ENCODE measurements around the gene MAN2C1.

The MAN2C1 gene

DNA sequence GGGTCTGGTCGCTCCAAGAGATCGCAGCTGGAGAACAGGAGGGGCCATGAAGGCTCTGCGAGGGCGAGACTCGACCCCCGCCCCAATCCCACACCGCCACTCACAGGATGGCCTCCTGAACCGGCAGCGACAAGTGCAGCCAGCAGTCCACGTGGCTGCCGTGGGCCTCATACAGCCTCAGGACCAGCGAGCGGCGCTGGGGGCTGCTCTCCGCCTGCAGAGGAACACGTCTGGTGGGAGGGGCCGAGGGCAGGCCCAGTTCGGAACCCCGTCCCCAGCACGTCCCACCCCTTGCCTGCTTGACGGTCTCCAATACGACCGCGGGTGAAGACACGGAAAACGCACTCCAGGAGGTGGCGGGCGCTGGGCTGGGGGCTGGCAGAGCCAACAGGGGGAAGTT, 12.4 kb downstream of the MAN2C1 start:
- no peak for TF ChIP-seq EZH2phosphoT487 (IDR thresholded peaks at IDR 0.05; ENCODE audit: low read length)
- TF ChIP-seq EZH2 (optimal IDR thresholded peaks at IDR 0.05; ENCODE audit: low read depth, low read length): no peak
- TF ChIP-seq, protein P1, sequence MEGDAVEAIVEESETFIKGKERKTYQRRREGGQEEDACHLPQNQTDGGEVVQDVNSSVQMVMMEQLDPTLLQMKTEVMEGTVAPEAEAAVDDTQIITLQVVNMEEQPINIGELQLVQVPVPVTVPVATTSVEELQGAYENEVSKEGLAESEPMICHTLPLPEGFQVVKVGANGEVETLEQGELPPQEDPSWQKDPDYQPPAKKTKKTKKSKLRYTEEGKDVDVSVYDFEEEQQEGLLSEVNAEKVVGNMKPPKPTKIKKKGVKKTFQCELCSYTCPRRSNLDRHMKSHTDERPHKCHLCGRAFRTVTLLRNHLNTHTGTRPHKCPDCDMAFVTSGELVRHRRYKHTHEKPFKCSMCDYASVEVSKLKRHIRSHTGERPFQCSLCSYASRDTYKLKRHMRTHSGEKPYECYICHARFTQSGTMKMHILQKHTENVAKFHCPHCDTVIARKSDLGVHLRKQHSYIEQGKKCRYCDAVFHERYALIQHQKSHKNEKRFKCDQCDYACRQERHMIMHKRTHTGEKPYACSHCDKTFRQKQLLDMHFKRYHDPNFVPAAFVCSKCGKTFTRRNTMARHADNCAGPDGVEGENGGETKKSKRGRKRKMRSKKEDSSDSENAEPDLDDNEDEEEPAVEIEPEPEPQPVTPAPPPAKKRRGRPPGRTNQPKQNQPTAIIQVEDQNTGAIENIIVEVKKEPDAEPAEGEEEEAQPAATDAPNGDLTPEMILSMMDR (IDR thresholded peaks at IDR 0.05; ENCODE audit: low read length): no peak
- no peaks in the 10 kb centered on the region for H3K9me3 ChIP-seq (replicated peaks; ENCODE audit: insufficient read depth, low read length)
- H2AFZ ChIP-seq (ENCODE audit: low read length): no peak overlapping the region
- H3K9me2 ChIP-seq (replicated peaks; ENCODE audit: insufficient read depth, low read length): no peaks in the 10 kb centered on the region
- H3K4me1 ChIP-seq (ENCODE audit: low read length): no peaks in the 10 kb centered on the region
- no peaks in the 10 kb centered on the region for H3K36me3 ChIP-seq (replicated peaks; ENCODE audit: insufficient read depth, low read length)
- no peak overlapping the region for H3K9ac ChIP-seq (ENCODE audit: low read length)
- H4K20me1 ChIP-seq (ENCODE audit: insufficient read depth, low read length): no peaks in the 10 kb centered on the region
- H3K4me2 ChIP-seq (ENCODE audit: low read depth, low read length): no peak overlapping the region
- H3K27ac ChIP-seq (ENCODE audit: low read length): no peak overlapping the region
- H3K27me3 ChIP-seq (replicated peaks; ENCODE audit: insufficient read depth, low read length): no peaks in the 10 kb centered on the region
- H3K79me2 ChIP-seq (ENCODE audit: low read length): no peaks in the 10 kb centered on the region
- DNase-seq: no peak
- H3F3A ChIP-seq (ENCODE audit: insufficient read depth, low read length): no peaks in the 10 kb centered on the region
- no peak overlapping the region for H3K4me3 ChIP-seq (ENCODE audit: low read length)

DNA sequence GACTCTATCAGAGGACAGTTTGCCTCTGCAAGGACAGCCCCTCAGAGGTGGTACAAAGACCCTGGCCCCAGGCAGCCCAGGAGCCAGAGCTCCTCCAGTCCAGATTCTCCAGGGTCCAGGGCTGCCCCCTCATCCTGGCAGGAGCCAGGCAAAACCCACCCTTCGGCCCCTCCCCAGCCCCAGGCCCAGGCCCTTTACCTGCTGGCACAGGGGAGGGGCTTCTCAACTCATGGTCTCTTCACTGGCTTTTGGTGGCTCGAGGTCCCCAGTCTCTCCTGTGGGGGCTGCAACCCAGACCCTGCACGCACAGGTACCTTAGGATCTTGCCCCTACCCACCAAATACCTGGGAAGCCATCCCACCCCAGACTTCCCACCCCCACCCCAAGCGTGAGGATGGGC, 13.0 kb downstream of the MAN2C1 start:
- Histone ChIP-seq H3K9me3 (replicated peaks; ENCODE audit: insufficient read depth, low read length) (no peaks in the 10 kb centered on the region), H3K9ac (ENCODE audit: low read length) (no peak overlapping the region), H4K20me1 (ENCODE audit: insufficient read depth, low read length) (no peaks in the 10 kb centered on the region), H3K27ac (ENCODE audit: low read length) (no peak overlapping the region), H3K4me2 (ENCODE audit: low read depth, low read length) (no peak overlapping the region), H3F3A (ENCODE audit: insufficient read depth, low read length) (no peaks in the 10 kb centered on the region), H3K27me3 (replicated peaks; ENCODE audit: insufficient read depth, low read length) (no peaks in the 10 kb centered on the region), H3K36me3 (replicated peaks; ENCODE audit: insufficient read depth, low read length) (no peaks in the 10 kb centered on the region), H3K79me2 (ENCODE audit: low read length) (no peaks in the 10 kb centered on the region), H3K9me2 (replicated peaks; ENCODE audit: insufficient read depth, low read length) (no peaks in the 10 kb centered on the region), H3K4me3 (ENCODE audit: low read length) (no peak overlapping the region), H2AFZ (ENCODE audit: low read length) (no peak overlapping the region), H3K4me1 (ENCODE audit: low read length) (no peaks in the 10 kb centered on the region)
- TF ChIP-seq, protein P1 (IDR thresholded peaks at IDR 0.05; ENCODE audit: low read length): no peak
- no peak for TF ChIP-seq EZH2phosphoT487 (IDR thresholded peaks at IDR 0.05; ENCODE audit: low read length)
- TF ChIP-seq EZH2 (optimal IDR thresholded peaks at IDR 0.05; ENCODE audit: low read depth, low read length): no peak
- no peak for DNase-seq

DNA sequence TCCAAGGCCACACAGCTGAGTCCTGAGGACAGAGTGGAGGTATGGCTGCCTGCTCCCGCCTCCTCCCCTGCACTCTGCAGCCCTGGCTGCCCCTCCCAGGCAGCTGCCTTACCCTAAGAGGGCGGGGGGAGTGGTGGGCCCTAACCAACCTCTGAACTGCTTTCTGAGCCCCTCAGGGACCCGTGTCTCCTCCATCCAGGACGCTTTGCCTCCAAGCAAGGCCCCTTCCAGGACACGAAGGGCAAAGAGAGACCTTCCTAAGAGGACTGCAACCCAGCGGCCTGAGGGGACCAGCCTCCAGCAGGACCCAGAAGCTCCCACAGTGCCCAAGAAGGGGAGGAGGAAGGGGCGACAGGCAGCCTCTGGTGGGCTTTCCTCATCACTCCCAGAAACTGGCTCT, 14.0 kb downstream of the MAN2C1 start:
- no peak for DNase-seq
- Histone ChIP-seq H3K4me3 (ENCODE audit: low read length) (no peak overlapping the region), H3K27me3 (replicated peaks; ENCODE audit: insufficient read depth, low read length) (no peaks in the 10 kb centered on the region), H2AFZ (ENCODE audit: low read length) (no peak overlapping the region), H3K9me2 (replicated peaks; ENCODE audit: insufficient read depth, low read length) (no peaks in the 10 kb centered on the region), H3K36me3 (replicated peaks; ENCODE audit: insufficient read depth, low read length) (no peaks in the 10 kb centered on the region), H3F3A (ENCODE audit: insufficient read depth, low read length) (no peaks in the 10 kb centered on the region), H3K9me3 (replicated peaks; ENCODE audit: insufficient read depth, low read length) (no peaks in the 10 kb centered on the region), H3K9ac (ENCODE audit: low read length) (no peak overlapping the region), H3K4me2 (ENCODE audit: low read depth, low read length) (no peak overlapping the region), H3K27ac (ENCODE audit: low read length) (no peak overlapping the region), H4K20me1 (ENCODE audit: insufficient read depth, low read length) (no peaks in the 10 kb centered on the region), H3K4me1 (ENCODE audit: low read length) (no peaks in the 10 kb centered on the region), H3K79me2 (ENCODE audit: low read length) (no peaks in the 10 kb centered on the region)
- TF ChIP-seq EZH2phosphoT487 (IDR thresholded peaks at IDR 0.05; ENCODE audit: low read length): no peak
- TF ChIP-seq, protein P1 (IDR thresholded peaks at IDR 0.05; ENCODE audit: low read length): no peak
- no peak for TF ChIP-seq EZH2 (optimal IDR thresholded peaks at IDR 0.05; ENCODE audit: low read depth, low read length)
